SK-N-MC (cell line): ENCODE data around the gene NDUFA8.

Source experiments
- EZH2 ChIP-seq: fragments of 200-600 bp; sonication (generic); IDR thresholded peaks from one replicate; pipeline ENCODE4 v1.6.1; 2017; ENCODE audit warnings: antibody characterized with exemption
- FOXP2 ChIP-seq: optimal IDR thresholded peaks from 2 replicates; pipeline ENCODE3; 2011; ENCODE audit warnings: mild to moderate bottlenecking, moderate library complexity; ENCODE audit not compliant: insufficient read depth; ENCODE audit errors: extremely low read length, control extremely low read depth
- POLR2AphosphoS5 ChIP-seq: IDR thresholded peaks from 2 replicates; pipeline ENCODE4 v1.6.1; 2012; ENCODE audit warnings: mild to moderate bottlenecking, low read depth, low read length, borderline replicate concordance

GRCh38 chr9:122172131-122172530, 12.6 kb upstream of the NDUFA8 start:
- no peak for TF ChIP-seq EZH2
- TF ChIP-seq POLR2AphosphoS5: no peak
- no peak for TF ChIP-seq FOXP2
